ENCODE measurements around the gene TMEM208. TPM values are rescaled to one million over a fixed set of nuclear protein-coding genes. Genes with fewer than 3 reads are reported as not detected.

TMEM208 gene
- total RNA-seq, 1 donor from 2014 or later: 33.1 TPM

DNA sequence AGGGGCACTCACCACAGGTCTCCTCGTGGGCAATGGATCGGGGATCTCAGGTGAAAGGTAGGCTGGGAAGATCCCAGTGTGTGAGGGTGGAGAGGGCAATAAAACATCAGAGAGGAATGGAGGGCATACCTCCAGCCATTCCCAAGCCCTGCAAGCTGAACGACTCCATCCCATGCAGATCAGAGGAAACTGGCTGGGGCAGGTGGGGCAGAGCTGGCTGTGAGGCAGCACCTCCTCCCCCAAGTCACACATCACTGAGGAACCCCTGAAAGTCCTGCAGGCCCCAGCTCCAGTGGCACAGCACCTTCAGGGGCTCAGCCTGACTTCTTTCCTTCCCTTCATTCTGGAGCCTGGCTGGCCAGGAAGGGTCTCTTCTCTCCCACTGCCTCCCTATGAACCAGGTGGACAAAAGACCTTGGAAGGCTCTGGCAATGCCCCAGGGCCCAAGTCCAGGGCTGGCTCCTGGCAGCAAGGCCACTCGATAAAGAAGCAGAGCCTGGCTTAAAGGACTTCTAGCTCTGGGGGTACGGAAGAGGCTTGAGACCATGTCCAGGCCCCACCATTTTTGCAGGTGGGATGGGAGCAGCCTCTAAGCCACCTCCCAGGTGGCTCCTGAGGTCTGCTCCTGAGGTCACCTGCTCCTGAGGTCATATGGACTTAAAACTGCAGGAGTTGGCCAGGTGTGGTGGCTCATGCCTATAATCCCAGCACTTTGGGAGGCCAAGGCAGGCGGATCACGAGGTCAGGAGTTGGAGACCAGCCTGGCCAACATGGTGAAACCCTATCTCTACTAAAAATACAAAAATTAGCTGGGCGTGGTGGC is 13.5 kb upstream of the TMEM208 start:
- TF ChIP-seq, protein P1, sequence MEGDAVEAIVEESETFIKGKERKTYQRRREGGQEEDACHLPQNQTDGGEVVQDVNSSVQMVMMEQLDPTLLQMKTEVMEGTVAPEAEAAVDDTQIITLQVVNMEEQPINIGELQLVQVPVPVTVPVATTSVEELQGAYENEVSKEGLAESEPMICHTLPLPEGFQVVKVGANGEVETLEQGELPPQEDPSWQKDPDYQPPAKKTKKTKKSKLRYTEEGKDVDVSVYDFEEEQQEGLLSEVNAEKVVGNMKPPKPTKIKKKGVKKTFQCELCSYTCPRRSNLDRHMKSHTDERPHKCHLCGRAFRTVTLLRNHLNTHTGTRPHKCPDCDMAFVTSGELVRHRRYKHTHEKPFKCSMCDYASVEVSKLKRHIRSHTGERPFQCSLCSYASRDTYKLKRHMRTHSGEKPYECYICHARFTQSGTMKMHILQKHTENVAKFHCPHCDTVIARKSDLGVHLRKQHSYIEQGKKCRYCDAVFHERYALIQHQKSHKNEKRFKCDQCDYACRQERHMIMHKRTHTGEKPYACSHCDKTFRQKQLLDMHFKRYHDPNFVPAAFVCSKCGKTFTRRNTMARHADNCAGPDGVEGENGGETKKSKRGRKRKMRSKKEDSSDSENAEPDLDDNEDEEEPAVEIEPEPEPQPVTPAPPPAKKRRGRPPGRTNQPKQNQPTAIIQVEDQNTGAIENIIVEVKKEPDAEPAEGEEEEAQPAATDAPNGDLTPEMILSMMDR (IDR thresholded peaks at IDR 0.05): no peak
- Histone ChIP-seq H3K4me3 (no peak overlapping the region), H3K27ac (no peak overlapping the region), H3K27me3 (ENCODE audit: low read depth) (no peaks in the 10 kb centered on the region), H3K9me3 (no peaks in the 10 kb centered on the region), H3K36me3 (no peaks in the 10 kb centered on the region), H3K4me1 (peaks cover 31% of the 10 kb centered on the region)
- DNase-seq (no peak), ATAC-seq (no peak)
- intact Hi-C loops (cut with DNase I): no loop called here

DNA sequence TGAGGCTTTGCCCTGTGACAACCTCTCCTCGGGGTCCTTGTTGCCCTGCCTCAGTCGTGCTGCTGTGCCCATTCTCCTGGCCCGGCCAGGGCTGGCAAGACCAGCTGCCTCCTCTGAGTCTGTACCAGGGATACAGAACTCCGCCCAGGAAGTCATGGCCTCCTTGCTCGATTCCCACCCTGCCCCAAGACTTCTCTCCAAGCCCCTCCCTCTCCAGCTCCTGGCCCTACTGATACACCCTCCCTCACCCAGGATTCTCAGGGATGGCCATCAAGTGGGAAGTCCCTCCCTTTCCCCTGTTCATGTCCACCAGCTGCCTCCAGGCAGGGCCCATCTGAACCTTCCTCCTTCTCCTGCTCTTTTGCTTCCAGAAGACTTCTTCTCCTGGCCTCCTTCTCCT is 11.2 kb upstream of the TMEM208 start:
- H3K27me3 ChIP-seq (ENCODE audit: low read depth): no peaks in the 10 kb centered on the region
- no peaks in the 10 kb centered on the region for H3K36me3 ChIP-seq
- DNase-seq: no peak
- intact Hi-C loops (cut with DNase I): no loop called here
- TF ChIP-seq, protein P1 (IDR thresholded peaks at IDR 0.05): no peak
- peak overlapping the region; percentile 74 for H3K27ac ChIP-seq
- H3K4me3 ChIP-seq: no peak overlapping the region
- no peaks in the 10 kb centered on the region for H3K9me3 ChIP-seq
- ATAC-seq: no peak
- peaks cover 31% of the 10 kb centered on the region for H3K4me1 ChIP-seq

DNA sequence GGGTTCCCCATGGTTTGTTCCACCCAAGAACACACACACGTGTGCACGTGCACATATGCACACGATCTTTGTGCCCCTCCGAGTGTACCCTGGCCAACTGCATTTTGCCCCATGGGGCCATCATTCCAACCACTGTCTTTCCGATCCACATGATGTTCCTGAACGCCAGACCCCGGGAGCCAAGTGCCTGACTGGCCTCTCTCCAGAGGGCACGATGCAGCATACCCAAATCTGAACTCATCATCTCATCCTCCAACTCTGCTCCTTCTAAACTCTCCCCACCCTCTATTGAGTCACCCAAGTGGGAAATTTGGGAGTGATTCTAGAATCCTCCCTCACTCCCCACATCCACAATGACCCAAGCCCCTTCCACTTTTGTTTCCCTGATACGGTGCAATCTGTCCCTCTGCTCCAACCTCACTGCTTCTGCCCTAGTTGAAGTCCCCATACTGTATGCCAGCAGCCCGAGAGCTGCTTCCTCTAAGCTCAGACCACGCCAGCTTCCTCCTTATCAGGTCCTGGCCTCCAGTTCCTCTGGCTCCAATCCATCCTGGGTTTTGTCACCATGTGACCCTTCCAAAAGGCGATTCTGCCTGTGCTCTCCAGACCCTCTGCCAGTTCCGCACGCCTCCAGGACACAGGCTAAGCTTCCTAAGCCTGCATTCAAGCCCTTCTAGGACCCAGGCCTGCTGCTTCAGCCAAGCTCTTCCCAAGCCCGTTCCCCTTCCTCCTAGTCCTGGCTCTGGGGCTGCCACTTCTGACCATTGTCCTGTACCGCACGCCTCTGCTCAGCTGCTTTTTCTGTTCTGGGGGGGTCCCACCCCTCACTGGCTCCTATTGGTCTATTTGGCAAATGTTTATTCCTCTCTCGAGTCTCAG is 10.1 kb upstream of the TMEM208 start:
- TF ChIP-seq, protein P1 (IDR thresholded peaks at IDR 0.05): no peak
- no peaks in the 10 kb centered on the region for H3K27me3 ChIP-seq (ENCODE audit: low read depth)
- H3K9me3 ChIP-seq: no peaks in the 10 kb centered on the region
- ATAC-seq (peak; percentile 74 to 83), DNase-seq (peak; percentile 67)
- peak overlapping the region; percentile 74 for H3K27ac ChIP-seq
- peak overlapping the region; percentile 5 for H3K4me3 ChIP-seq
- intact Hi-C loops (cut with DNase I): no loop called here
- H3K4me1 ChIP-seq: peaks cover 31% of the 10 kb centered on the region
- no peaks in the 10 kb centered on the region for H3K36me3 ChIP-seq

GRCh38 chr16:67223992-67224391 is 2.9 kb upstream of the TMEM208 start:
- DNase-seq: no peak
- Histone ChIP-seq H3K36me3 (peaks cover 11% of the 10 kb centered on the region), H3K4me1 (peaks cover 31% of the 10 kb centered on the region), H3K27ac (peak overlapping the region; percentile 14), H3K27me3 (ENCODE audit: low read depth) (no peaks in the 10 kb centered on the region), H3K4me3 (no peak overlapping the region), H3K9me3 (no peaks in the 10 kb centered on the region)
- TF ChIP-seq, protein P1 (IDR thresholded peaks at IDR 0.05): no peak
- intact Hi-C loops (cut with DNase I): no loop called here
- no peak for ATAC-seq

DNA sequence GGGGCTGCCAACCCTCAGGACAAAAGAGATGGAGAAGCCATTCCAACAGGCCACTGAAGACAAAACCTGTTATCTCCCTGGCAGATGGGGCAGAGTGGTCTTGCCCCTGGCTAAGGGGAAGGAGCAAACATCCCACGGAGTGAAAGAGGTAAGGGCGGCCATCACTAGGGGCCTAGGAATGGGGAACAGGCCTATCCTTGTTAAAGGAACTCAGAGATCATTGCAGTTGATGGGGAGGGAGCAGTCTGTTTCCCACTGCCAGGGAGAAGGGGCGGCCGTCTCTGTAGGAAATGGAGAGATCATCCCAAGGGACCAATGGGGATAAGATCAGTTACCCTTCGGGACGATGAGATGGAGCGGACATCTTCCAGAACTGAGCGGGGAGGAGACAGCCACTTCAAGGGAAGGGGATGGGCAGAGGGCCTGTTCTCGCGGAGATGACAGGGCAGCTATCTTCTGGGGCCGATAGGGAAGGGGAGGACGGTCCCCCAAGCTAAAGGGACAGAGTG is 581 bp upstream of the TMEM208 start:
- ATAC-seq: no peak
- Histone ChIP-seq H3K36me3 (peaks cover 34% of the 10 kb centered on the region), H3K4me3 (peak overlapping the region; percentile 89), H3K9me3 (no peaks in the 10 kb centered on the region), H3K4me1 (peaks cover 31% of the 10 kb centered on the region), H3K27me3 (ENCODE audit: low read depth) (no peaks in the 10 kb centered on the region), H3K27ac (peak overlapping the region; percentile 79)
- intact Hi-C loops (cut with DNase I): no loop called here
- TF ChIP-seq, protein P1 (IDR thresholded peaks at IDR 0.05): no peak
- DNase-seq: no peak
